ENCODE data around the gene OR4C5. TPM values are rescaled to one million over a fixed set of nuclear protein-coding genes. Genes with fewer than 3 reads are reported as not detected.
"Not testable (repeated sequence)": the region's sequence is repeated elsewhere in the genome, so short reads cannot be mapped to it uniquely, and the experiment has no call there.

OR4C5 gene
- total RNA-seq = not detected in 2 replicates
- long read RNA-seq = 0 reads

DNA sequence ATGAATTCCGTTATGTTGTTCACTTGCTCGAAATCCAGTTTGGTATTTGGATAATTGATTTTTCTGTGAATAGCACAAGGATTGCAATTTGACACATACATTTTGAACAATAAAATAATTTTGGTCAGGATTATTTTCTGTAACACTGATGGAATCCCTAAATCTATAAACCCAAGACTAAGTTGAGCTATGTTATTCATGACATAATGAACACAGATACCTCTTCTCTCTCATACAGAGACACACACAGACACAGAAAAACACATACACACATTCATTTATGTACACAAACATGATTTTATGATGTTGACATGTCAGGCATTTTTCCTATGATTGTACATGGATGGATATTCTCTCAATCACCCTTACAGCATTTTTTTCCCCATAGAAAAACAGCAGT is at the start of gene OR4C5:
Gene OR4C5, minus strand, starts transcription at position 101 of the 400 bp plus-strand sequence. Its CDS starts 0 bp downstream, at position 101.
- DNase-seq (ENCODE audit: extremely low spot score, unreplicated experiment) = no peak
- Mint-ChIP-seq H3K36me3 (ENCODE audit: unreplicated experiment) (no peaks in the 10 kb centered on the region), H3K27me3 (ENCODE audit: unreplicated experiment) (no peaks in the 10 kb centered on the region), H3K27ac (ENCODE audit: unreplicated experiment) (no peak within 1 kb of the TSS), H3K4me3 (ENCODE audit: unreplicated experiment) (no peak within 1 kb of the TSS), H3K9me3 (ENCODE audit: unreplicated experiment) (peaks cover 3% of the 10 kb centered on the region), H3K4me1 (ENCODE audit: unreplicated experiment) (no peaks in the 10 kb centered on the region)
- TF ChIP-seq, protein P1, sequence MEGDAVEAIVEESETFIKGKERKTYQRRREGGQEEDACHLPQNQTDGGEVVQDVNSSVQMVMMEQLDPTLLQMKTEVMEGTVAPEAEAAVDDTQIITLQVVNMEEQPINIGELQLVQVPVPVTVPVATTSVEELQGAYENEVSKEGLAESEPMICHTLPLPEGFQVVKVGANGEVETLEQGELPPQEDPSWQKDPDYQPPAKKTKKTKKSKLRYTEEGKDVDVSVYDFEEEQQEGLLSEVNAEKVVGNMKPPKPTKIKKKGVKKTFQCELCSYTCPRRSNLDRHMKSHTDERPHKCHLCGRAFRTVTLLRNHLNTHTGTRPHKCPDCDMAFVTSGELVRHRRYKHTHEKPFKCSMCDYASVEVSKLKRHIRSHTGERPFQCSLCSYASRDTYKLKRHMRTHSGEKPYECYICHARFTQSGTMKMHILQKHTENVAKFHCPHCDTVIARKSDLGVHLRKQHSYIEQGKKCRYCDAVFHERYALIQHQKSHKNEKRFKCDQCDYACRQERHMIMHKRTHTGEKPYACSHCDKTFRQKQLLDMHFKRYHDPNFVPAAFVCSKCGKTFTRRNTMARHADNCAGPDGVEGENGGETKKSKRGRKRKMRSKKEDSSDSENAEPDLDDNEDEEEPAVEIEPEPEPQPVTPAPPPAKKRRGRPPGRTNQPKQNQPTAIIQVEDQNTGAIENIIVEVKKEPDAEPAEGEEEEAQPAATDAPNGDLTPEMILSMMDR (IDR thresholded peaks at IDR 0.05) = no peak

DNA sequence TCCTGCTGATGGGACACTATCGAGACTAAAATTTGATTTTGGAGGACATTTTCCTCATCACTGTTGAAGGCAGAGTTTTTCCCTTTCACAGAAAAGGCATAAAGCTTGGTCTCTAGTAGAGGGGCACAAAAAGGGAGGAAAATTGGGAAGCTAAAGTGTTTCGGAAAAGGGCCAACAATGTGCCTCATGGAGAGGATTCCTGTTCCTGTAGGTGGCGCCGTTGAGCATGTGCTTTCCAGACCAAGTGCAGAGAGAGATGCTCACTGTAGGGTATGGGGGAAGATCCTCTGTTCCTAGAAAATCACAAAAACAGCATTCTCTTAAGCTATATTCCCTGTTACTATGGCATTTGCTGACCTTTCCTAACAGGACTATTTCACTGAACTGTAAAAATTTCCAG is 18.4 kb upstream of the OR4C5 start:
- TF ChIP-seq, protein P1 (IDR thresholded peaks at IDR 0.05) = no peak
- no peak overlapping the region for H3K4me3 Mint-ChIP-seq (ENCODE audit: unreplicated experiment)
- no peak for DNase-seq (ENCODE audit: extremely low spot score, unreplicated experiment)
- peaks cover 39% of the 10 kb centered on the region for H3K9me3 Mint-ChIP-seq (ENCODE audit: unreplicated experiment)
- no peaks in the 10 kb centered on the region for H3K36me3 Mint-ChIP-seq (ENCODE audit: unreplicated experiment)
- no peaks in the 10 kb centered on the region for H3K4me1 Mint-ChIP-seq (ENCODE audit: unreplicated experiment)
- no peaks in the 10 kb centered on the region for H3K27me3 Mint-ChIP-seq (ENCODE audit: unreplicated experiment)
- no peak overlapping the region for H3K27ac Mint-ChIP-seq (ENCODE audit: unreplicated experiment)

DNA sequence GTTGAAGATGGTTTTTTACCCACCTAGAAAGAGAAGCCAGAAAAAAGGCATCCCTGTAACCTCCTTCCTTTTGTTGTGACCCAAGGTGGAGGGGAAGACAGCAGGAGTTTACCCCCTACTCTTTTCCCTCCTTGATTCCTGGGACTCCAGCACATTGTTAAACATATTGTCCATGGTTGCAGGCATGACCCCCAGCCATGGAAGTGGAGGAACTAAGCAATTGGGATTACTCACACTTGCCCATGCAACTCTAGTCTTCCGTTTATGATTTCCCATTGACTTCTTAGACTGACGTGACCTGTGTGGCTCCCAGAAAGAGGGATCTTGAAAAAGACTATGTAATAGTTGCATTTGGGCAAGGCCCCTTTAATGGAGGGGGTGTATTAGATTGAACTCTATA is 17.9 kb upstream of the OR4C5 start:
- H3K36me3 Mint-ChIP-seq (ENCODE audit: unreplicated experiment); H3K4me1 Mint-ChIP-seq (ENCODE audit: unreplicated experiment); H3K4me3 Mint-ChIP-seq (ENCODE audit: unreplicated experiment); DNase-seq (ENCODE audit: extremely low spot score, unreplicated experiment); H3K27me3 Mint-ChIP-seq (ENCODE audit: unreplicated experiment); H3K27ac Mint-ChIP-seq (ENCODE audit: unreplicated experiment): not testable (repeated sequence)
- H3K9me3 Mint-ChIP-seq (ENCODE audit: unreplicated experiment) = peaks cover 40% of the 10 kb centered on the region

DNA sequence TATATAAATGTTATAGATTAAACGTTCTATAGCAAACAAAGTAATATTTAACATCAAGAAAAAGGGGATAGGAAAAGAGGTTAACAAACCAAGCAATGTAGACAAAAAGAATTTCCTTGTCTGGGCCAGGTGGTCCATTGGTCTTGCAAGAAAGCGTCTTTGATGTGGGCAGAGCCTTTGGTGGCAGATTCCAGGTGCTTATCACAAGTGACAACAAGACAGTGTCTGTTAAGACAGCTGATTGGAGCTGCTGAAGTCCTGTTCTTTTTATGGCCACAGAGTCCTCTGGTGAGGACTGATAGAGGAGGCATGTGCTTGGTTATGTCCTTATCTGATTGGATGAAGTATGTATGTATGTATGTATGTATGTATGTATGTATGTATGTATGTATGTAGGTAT is 5.0 kb downstream of the OR4C5 start:
- not testable (repeated sequence) for H3K27ac Mint-ChIP-seq (ENCODE audit: unreplicated experiment); H3K4me1 Mint-ChIP-seq (ENCODE audit: unreplicated experiment); H3K27me3 Mint-ChIP-seq (ENCODE audit: unreplicated experiment); DNase-seq (ENCODE audit: extremely low spot score, unreplicated experiment); H3K36me3 Mint-ChIP-seq (ENCODE audit: unreplicated experiment); H3K4me3 Mint-ChIP-seq (ENCODE audit: unreplicated experiment)
- peaks cover 31% of the 10 kb centered on the region for H3K9me3 Mint-ChIP-seq (ENCODE audit: unreplicated experiment)

DNA sequence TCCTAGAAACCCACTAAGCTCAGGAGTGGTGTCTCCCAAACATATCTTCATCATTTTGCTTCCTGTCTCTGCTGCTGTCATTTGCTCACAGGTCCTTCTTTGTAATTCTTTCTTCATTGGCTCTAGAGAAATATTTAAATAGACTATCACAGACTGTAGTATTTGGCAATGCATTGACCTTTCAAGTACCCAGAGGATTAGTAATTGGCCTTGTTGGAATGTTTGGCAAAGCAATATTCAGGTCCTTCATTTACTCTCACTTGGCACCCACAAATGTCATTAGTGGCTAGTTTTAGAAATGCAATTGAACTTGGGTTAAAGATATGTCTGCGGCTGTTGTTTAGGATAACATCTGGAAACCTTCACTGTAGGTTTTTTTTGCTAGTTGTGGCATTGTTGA is 11.6 kb downstream of the OR4C5 start:
- Mint-ChIP-seq H3K4me1 (ENCODE audit: unreplicated experiment) (no peaks in the 10 kb centered on the region), H3K36me3 (ENCODE audit: unreplicated experiment) (no peaks in the 10 kb centered on the region), H3K9me3 (ENCODE audit: unreplicated experiment) (peaks cover 41% of the 10 kb centered on the region), H3K27ac (ENCODE audit: unreplicated experiment) (no peak overlapping the region), H3K4me3 (ENCODE audit: unreplicated experiment) (no peak overlapping the region), H3K27me3 (ENCODE audit: unreplicated experiment) (no peaks in the 10 kb centered on the region)
- no peak for DNase-seq (ENCODE audit: extremely low spot score, unreplicated experiment)
- TF ChIP-seq, protein P1 (IDR thresholded peaks at IDR 0.05) = no peak

DNA sequence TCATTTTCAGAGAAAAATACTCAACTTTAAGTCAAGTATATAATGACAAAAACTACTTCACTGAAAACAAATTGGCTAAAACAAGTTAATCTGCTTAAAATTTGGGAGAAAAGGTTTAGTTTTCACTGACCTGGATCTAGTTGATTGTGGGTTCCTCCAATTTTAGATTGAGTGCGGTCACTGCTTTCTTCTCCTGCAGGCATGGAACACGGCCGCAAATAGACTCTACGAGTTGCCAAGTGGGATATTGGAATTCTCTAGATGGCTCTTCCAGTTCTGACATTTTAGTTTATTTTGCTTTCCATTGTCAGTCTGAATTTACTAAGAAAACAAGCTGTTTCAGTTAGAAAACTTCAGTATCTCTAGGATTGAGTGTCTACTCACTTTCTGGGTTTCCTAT is 12.3 kb downstream of the OR4C5 start:
- no peak for DNase-seq (ENCODE audit: extremely low spot score, unreplicated experiment)
- Mint-ChIP-seq H3K4me1 (ENCODE audit: unreplicated experiment) (no peaks in the 10 kb centered on the region), H3K27me3 (ENCODE audit: unreplicated experiment) (no peaks in the 10 kb centered on the region), H3K4me3 (ENCODE audit: unreplicated experiment) (no peak overlapping the region), H3K9me3 (ENCODE audit: unreplicated experiment) (peaks cover 37% of the 10 kb centered on the region), H3K36me3 (ENCODE audit: unreplicated experiment) (no peaks in the 10 kb centered on the region), H3K27ac (ENCODE audit: unreplicated experiment) (no peak overlapping the region)
- TF ChIP-seq, protein P1 (IDR thresholded peaks at IDR 0.05) = no peak

DNA sequence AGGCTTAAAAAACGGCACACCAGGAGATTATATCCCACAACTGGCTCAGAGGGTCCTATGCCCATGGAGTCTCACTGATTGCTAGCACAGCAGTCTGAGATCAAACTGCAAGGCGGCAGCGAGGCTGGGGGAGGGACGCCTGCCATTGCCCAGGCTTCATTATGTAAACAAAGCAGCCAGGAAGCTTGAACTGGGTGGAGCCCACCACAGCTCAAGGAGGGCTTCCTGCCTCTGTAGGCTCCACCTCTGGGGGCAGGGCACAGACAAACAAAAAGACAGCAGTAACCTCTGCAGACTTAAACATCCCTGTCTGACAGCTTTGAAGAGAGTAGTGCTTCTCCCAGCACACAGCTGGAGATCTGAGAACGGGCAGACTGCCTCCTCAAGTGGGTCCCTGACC is 20.0 kb downstream of the OR4C5 start:
- peaks cover 20% of the 10 kb centered on the region for H3K9me3 Mint-ChIP-seq (ENCODE audit: unreplicated experiment)

DNA sequence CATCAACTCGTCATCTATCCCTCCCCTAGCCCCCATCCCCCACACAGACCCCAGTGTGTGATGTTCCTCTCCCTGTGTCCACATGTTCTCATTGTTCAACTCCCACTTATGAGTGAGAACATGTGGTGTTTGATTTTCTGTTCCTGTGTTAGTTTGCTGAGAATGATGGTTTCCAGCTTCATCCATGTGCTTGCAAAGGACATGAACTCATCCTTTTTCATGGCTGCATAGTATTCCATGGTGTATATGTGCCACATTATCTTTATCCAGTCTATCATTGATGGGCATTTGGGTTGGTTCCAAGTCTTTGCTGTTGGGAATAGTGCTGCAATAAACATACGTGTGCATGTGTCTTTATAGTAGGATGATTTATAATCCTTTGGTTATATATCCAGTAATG is 23.8 kb downstream of the OR4C5 start:
- not testable (repeated sequence) for H3K4me1 Mint-ChIP-seq (ENCODE audit: unreplicated experiment); H3K4me3 Mint-ChIP-seq (ENCODE audit: unreplicated experiment)

More for the DNA sequence above, 20.0 kb downstream of the OR4C5 start:
- DNase-seq (ENCODE audit: extremely low spot score, unreplicated experiment); H3K27me3 Mint-ChIP-seq (ENCODE audit: unreplicated experiment); H3K27ac Mint-ChIP-seq (ENCODE audit: unreplicated experiment); H3K4me1 Mint-ChIP-seq (ENCODE audit: unreplicated experiment); H3K4me3 Mint-ChIP-seq (ENCODE audit: unreplicated experiment); H3K36me3 Mint-ChIP-seq (ENCODE audit: unreplicated experiment): not testable (repeated sequence)

More for the DNA sequence above, 23.8 kb downstream of the OR4C5 start:
- H3K27me3 Mint-ChIP-seq (ENCODE audit: unreplicated experiment); H3K27ac Mint-ChIP-seq (ENCODE audit: unreplicated experiment); H3K36me3 Mint-ChIP-seq (ENCODE audit: unreplicated experiment); DNase-seq (ENCODE audit: extremely low spot score, unreplicated experiment); H3K9me3 Mint-ChIP-seq (ENCODE audit: unreplicated experiment): not testable (repeated sequence)
